Uterus (tissue), 4 donors: Measurements from ENCODE around the gene WDR46. TPM values are rescaled to one million over a fixed set of nuclear protein-coding genes. Genes with fewer than 3 reads are reported as not detected.
A peak's percentile ranks its signal among the peaks of the same experiment; 100 is the strongest.

Experiments
- DNase-seq, 2 donors: peaks; one replicate each; pipeline ENCODE4 v3.0.0-alpha.2; 2019 to 2020
- H3K27ac ChIP-seq, 2 donors: fragments of 200-600 bp; sonication (generic); 1 replicate in 1 of 2; 2 replicates in 1 of 2; pipeline ENCODE4 v1.5.1; 2016 to 2018
- H3K27me3 ChIP-seq, 2 donors: fragments of 200-600 bp; sonication (generic); one replicate each; pipeline ENCODE4 v1.5.1; 2018 to 2019; ENCODE audit warnings: control low read depth in 1 of 2
- H3K36me3 ChIP-seq, 2 donors: fragments of 200-600 bp; sonication (generic); one replicate each; pipeline ENCODE4 v1.5.1; 2019; ENCODE audit warnings: control low read depth in 1 of 2
- H3K4me1 ChIP-seq, 2 donors: fragments of 200-600 bp; sonication (generic); one replicate each; pipeline ENCODE4 v1.5.1; 2018 to 2019; ENCODE audit warnings: control low read depth in 1 of 2
- H3K4me3 ChIP-seq, 2 donors: fragments of 200-600 bp; sonication (generic); 1 replicate in 1 of 2; 2 replicates in 1 of 2; pipeline ENCODE4 v1.5.1; 2018 to 2019; ENCODE audit warnings: mild to moderate bottlenecking in 1 of 2
- H3K9me3 ChIP-seq, 2 donors: fragments of 200-600 bp; sonication (generic); one replicate each; pipeline ENCODE4 v1.5.1; 2019; ENCODE audit warnings: control low read depth in 1 of 2
- POLR2A ChIP-seq, 2 donors: fragments of 450-650 bp; IDR thresholded peaks; one replicate each; pipeline ENCODE4 v1.6.1; 2016; ENCODE audit warnings: antibody characterized with exemption in 2 of 2, mild to moderate bottlenecking in 1 of 2, moderate library complexity in 1 of 2
- intact Hi-C: fragments of 100-400 bp; cut with DNase I; formaldehyde crosslinking; loops from one replicate; pipeline ENCODE4 v1.15.1; 2023; ENCODE audit warnings: low total_unique reads
- total RNA-seq, 4 donors: library from RNA; depleted of rRNA in 3 of 4; stranded (reverse); fragments of >200 nt in 3 of 4; gene quantifications; one replicate each; pipeline versions ENCODE4 v1.1.0 to v1.2.4, GENCODE V29; 2014 to 2023
- TF ChIP-seq, protein P1 (sequence below), 4 experiments: fragments of 200-600 bp in 2 of 4; fragments of 450-650 bp in 2 of 4; sonication (generic) in 2 of 4; IDR thresholded peaks; one replicate each; pipeline ENCODE4 v1.5.1; 2016 to 2019; ENCODE audit warnings: antibody characterized with exemption in 4 of 4, mild to moderate bottlenecking in 2 of 4, moderate library complexity in 1 of 4
- donor health status: DM: yes; HTN: yes; CAD: no.

Gene WDR46
- total RNA-seq, 4 donors from 2014 or later, result 17.9 to 60.3 (median 31.7) TPM

DNA sequence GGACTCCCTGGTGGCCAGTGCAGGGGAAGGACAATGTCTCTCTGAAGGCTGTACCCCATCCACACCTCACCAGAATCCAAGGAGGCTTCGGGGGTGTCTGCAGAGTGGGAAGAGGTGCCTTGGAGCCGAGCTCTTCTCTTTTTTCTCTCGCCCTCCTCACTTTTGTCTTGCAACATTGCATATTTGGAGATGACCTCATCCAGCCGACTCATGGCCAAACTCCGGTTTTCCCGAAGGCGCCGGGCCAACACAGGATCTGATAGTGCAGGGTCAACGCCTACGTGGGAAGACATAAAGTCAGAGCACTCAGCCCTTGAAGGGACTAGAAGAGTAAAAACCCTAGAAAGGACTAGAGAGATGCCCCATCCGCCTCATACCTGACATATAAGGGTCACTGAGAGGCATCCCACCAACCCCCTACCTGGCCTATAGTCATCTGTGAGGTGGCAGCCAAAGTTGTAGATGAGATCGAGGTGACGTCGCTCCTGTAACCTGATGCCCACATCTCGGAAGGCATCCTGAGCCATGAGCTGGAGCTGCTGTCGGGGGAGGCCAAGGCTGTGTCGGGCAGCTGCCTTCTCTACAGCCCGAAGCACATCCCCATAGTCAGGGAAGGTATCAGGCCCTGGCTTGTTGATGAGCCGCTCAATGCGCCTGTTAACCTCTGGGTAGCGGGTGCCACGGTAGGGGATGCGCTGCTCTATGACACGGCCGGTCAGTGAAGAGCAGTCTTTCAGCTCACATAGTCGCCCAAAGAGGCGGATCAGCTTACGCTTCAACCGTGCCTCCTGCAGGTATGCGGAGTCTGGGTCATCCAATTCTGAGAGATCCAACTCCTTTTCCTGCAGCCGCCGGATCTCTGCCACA lies 31.5 kb upstream of the WDR46 start:
- no peak for TF ChIP-seq POLR2A (IDR thresholded peaks at IDR 0.05)
- TF ChIP-seq, protein P1, sequence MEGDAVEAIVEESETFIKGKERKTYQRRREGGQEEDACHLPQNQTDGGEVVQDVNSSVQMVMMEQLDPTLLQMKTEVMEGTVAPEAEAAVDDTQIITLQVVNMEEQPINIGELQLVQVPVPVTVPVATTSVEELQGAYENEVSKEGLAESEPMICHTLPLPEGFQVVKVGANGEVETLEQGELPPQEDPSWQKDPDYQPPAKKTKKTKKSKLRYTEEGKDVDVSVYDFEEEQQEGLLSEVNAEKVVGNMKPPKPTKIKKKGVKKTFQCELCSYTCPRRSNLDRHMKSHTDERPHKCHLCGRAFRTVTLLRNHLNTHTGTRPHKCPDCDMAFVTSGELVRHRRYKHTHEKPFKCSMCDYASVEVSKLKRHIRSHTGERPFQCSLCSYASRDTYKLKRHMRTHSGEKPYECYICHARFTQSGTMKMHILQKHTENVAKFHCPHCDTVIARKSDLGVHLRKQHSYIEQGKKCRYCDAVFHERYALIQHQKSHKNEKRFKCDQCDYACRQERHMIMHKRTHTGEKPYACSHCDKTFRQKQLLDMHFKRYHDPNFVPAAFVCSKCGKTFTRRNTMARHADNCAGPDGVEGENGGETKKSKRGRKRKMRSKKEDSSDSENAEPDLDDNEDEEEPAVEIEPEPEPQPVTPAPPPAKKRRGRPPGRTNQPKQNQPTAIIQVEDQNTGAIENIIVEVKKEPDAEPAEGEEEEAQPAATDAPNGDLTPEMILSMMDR (IDR thresholded peaks at IDR 0.05), result no peak
- no peaks in the 10 kb centered on the region for H3K36me3 ChIP-seq
- peaks cover 6 to 16% of the 10 kb centered on the region in 2 donors for H3K4me1 ChIP-seq
- no peaks in the 10 kb centered on the region for H3K9me3 ChIP-seq
- H3K4me3 ChIP-seq, result no peak overlapping the region
- intact Hi-C loops, result no loop called here
- peak overlapping the region; percentile 89 to 90 for H3K27ac ChIP-seq
- no peaks in the 10 kb centered on the region for H3K27me3 ChIP-seq
- DNase-seq, result peak; percentile 86

GRCh38 chr6:33319939-33320314 lies 30.9 kb upstream of the WDR46 start:
- Histone ChIP-seq H3K36me3 (no peaks in the 10 kb centered on the region), H3K4me3 (no peak overlapping the region), H3K4me1 (peaks cover 6 to 16% of the 10 kb centered on the region in 2 donors), H3K27ac (peak overlapping the region; percentile 89 to 90), H3K9me3 (no peaks in the 10 kb centered on the region), H3K27me3 (no peaks in the 10 kb centered on the region)
- TF ChIP-seq POLR2A (IDR thresholded peaks at IDR 0.05), result no peak
- TF ChIP-seq, protein P1 (IDR thresholded peaks at IDR 0.05), result no peak
- DNase-seq, result no peak
- intact Hi-C loops, result no loop called here

GRCh38 chr6:33318426-33319073 lies 29.5 kb upstream of the WDR46 start:
- no peaks in the 10 kb centered on the region for H3K36me3 ChIP-seq
- no peak for DNase-seq
- TF ChIP-seq, protein P1 (IDR thresholded peaks at IDR 0.05), result no peak
- no peak for TF ChIP-seq POLR2A (IDR thresholded peaks at IDR 0.05)
- H3K27me3 ChIP-seq, result no peaks in the 10 kb centered on the region
- peaks cover 6 to 13% of the 10 kb centered on the region in 2 donors for H3K4me1 ChIP-seq
- intact Hi-C loops, result no loop called here
- peak overlapping the region; percentile 89 to 90 for H3K27ac ChIP-seq
- H3K4me3 ChIP-seq, result peak overlapping the region; percentile 41 to 56
- H3K9me3 ChIP-seq, result no peaks in the 10 kb centered on the region

DNA sequence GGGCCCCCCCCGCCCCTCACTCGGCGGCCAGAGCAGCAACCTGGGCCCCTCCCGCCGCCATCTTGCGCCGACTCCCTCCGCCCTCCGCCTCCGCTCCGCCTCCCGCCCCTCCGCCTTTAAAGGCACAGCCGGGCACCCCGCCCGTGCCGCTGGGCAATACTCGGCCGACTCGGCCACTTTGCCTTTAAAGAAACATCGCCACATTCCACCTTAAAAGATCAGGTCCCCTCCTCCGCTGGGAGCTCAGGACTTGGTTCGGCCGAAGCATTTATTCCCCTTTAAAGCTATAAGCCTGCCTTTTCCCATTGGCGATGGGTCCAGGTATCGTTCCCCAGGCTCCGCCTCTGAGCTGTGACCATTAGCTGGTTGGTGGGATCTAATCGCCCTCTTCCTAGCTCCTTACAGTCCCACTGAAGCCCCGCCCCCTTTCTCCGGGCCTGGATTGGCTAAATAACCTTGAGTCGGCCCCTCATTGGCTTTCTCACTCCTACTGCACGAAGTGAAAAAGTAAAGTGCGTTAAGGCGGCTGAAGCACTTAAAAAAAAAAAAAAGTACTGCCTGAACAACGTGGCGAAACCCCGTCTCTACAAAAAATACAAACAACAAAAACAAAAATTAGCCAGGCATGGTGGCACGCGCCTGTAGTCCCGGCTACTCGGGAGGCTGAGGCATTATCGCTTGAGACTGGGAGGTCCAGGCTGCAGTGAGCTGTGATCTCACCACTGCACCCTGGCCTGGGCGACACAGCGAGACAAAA lies 28.8 kb upstream of the WDR46 start, which contains the start of gene ZBTB22:
Gene ZBTB22, minus strand, starts transcription at position 76 of the 757 bp plus-strand sequence. CDS start 828 bp downstream, outside the sequence.
- Histone ChIP-seq H3K36me3 (no peaks in the 10 kb centered on the region), H3K9me3 (no peaks in the 10 kb centered on the region), H3K27me3 (no peaks in the 10 kb centered on the region), H3K4me1 (peaks cover 6 to 12% of the 10 kb centered on the region in 2 donors), H3K4me3 (peak within 1 kb of the TSS; percentile 41 to 56), H3K27ac (peak within 1 kb of the TSS; percentile 89 to 90)
- intact Hi-C loops, result no loop called here
- peak in 1 of 2 donors; percentile 41 for TF ChIP-seq POLR2A (IDR thresholded peaks at IDR 0.05)
- TF ChIP-seq, protein P1 (IDR thresholded peaks at IDR 0.05), result peak in 2 of 4 experiments; percentile 30 to 37
- DNase-seq, result peak; percentile 97 to 100
